Gastroesophageal sphincter (tissue), 4 donors: ENCODE results near the gene WNT11. TPM values are rescaled to one million over a fixed set of nuclear protein-coding genes. Genes with fewer than 3 reads are reported as not detected.

Source experiments
- ATAC-seq: fragments of 150-250 bp; one replicate; pipeline ENCODE4 v1.9.1; 2016; ENCODE audit warnings: mild to moderate bottlenecking, moderate library complexity
- H3K27ac ChIP-seq, 4 donors: fragments of 200-600 bp; sonication (generic) in 3 of 4; 1 replicate in 3 of 4; 2 replicates in 1 of 4; pipeline ENCODE4 v1.5.1; 2016 to 2019
- H3K27me3 ChIP-seq: fragments of 200-600 bp; sonication (generic); one replicate; pipeline ENCODE4 v1.5.1; 2019
- H3K36me3 ChIP-seq, 2 donors: fragments of 200-600 bp; sonication (generic); one replicate each; pipeline ENCODE4 v1.5.1; 2019; ENCODE audit warnings: control low read depth in 1 of 2
- H3K4me1 ChIP-seq, 3 donors: fragments of 200-600 bp; sonication (generic); 1 replicate in 2 of 3; 2 replicates in 1 of 3; pipeline ENCODE4 v1.5.1; 2016 to 2019; ENCODE audit warnings: control low read depth in 2 of 3
- H3K4me3 ChIP-seq, 2 donors: fragments of 200-600 bp; sonication (generic); one replicate each; pipeline ENCODE4 v1.5.1; 2019; ENCODE audit warnings: mild to moderate bottlenecking in 1 of 2, moderate library complexity in 1 of 2
- H3K9me3 ChIP-seq, 3 donors: fragments of 200-600 bp; sonication (generic); one replicate each; pipeline ENCODE4 v1.5.1; 2017 to 2019; ENCODE audit warnings: control low read depth in 2 of 3
- CTCF ChIP-seq, 4 experiments: fragments of 200-600 bp in 2 of 4; fragments of 450-650 bp in 2 of 4; sonication (generic) in 1 of 4; IDR thresholded peaks; one replicate each; pipeline ENCODE4 v1.5.1; 2017 to 2019; ENCODE audit warnings: antibody characterized with exemption in 4 of 4, mild to moderate bottlenecking in 2 of 4, moderate library complexity in 2 of 4
- EP300 ChIP-seq: sonication (generic); formaldehyde crosslinking; IDR thresholded peaks from one replicate; pipeline ENCODE4 v1.6.1; 2017; ENCODE audit warnings: antibody characterized with exemption, mild to moderate bottlenecking
- POLR2A ChIP-seq, 2 donors: fragments of 450-650 bp; IDR thresholded peaks; one replicate each; pipeline ENCODE4 v1.6.1; 2017; ENCODE audit warnings: antibody characterized with exemption in 2 of 2, mild to moderate bottlenecking in 2 of 2, moderate library complexity in 1 of 2
- POLR2AphosphoS5 ChIP-seq: sonication (generic); formaldehyde crosslinking; IDR thresholded peaks from one replicate; pipeline ENCODE4 v1.6.1; 2017; ENCODE audit warnings: antibody characterized with exemption
- WGBS, 2 donors: methylation state at CpG; one replicate each; pipeline ENCODE4 v1.1.5; 2018; ENCODE audit warnings: low coverage in 1 of 2; 5-methylcytosine and 5-hydroxymethylcytosine counted together
- total RNA-seq, 4 donors: library from RNA; depleted of rRNA; stranded (reverse); fragments of >200 nt; gene quantifications; one replicate each; pipeline ENCODE4 v1.1.0, GENCODE V29; 2016

WNT11 gene
- total RNA-seq, 4 donors from 2014 or later, result 2.5 to 17.1 (median 5.4) TPM

GRCh38 chr11:76172583-76172982 lies 33.7 kb downstream of the WNT11 start:
- Histone ChIP-seq H3K9me3 (no peaks in the 10 kb centered on the region), H3K27me3 (no peaks in the 10 kb centered on the region), H3K4me3 (no peak overlapping the region), H3K27ac (no peak overlapping the region), H3K4me1 (no peaks in the 10 kb centered on the region), H3K36me3 (no peaks in the 10 kb centered on the region)
- 52% methylated on average over 3 of the region's 13 CpGs; no CpG with 5 or more reads in 1 of the 2 donors for WGBS, 2 donors
- ATAC-seq, result no peak
- TF ChIP-seq POLR2AphosphoS5, result no peak
- TF ChIP-seq POLR2A (IDR thresholded peaks at IDR 0.05), result no peak
- no peak for TF ChIP-seq EP300
- no peak for TF ChIP-seq CTCF (IDR thresholded peaks at IDR 0.05)

- Histone ChIP-seq H3K4me1 (no peaks in the 10 kb centered on the region), H3K27me3 (no peaks in the 10 kb centered on the region), H3K9me3 (no peaks in the 10 kb centered on the region), H3K4me3 (no peak overlapping the region), H3K27ac (no peak overlapping the region), H3K36me3 (no peaks in the 10 kb centered on the region)
- TF ChIP-seq EP300 (no peak), POLR2AphosphoS5 (no peak), CTCF (IDR thresholded peaks at IDR 0.05) (no peak), POLR2A (IDR thresholded peaks at IDR 0.05) (no peak)
- no CpG with 5 or more reads among the region's 4 CpGs for WGBS, 2 donors
- no peak for ATAC-seq
Measured at GRCh38 chr11:76170468-76170867, 35.8 kb downstream of the WNT11 start.

DNA sequence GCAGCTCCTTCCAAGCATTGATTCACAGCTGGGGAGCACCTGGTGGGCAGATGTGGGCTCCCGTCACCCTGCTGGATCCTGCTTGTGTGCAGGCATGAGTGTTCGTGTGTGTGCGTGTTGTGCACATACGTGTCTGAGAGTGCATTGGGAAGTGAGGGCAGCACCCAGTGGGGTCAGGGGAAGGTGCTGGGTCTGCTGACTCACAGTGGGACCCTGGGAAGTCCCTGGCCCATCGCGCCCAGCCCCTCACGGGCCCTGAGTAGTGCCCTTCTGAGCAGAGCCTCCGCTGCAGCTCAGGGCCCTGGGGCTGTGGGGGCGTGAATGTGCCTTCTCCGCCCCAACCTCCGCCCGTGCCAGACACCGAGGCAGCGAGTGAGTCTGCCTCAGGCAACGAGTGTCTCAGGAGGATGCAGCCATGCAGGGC lies 36.8 kb downstream of the WNT11 start:
- Histone ChIP-seq H3K9me3 (no peaks in the 10 kb centered on the region), H3K27me3 (no peaks in the 10 kb centered on the region), H3K4me3 (no peak overlapping the region), H3K27ac (no peak overlapping the region), H3K4me1 (no peaks in the 10 kb centered on the region), H3K36me3 (no peaks in the 10 kb centered on the region)
- no peak for ATAC-seq
- WGBS, 2 donors, result no CpG with 5 or more reads among the region's 15 CpGs
- TF ChIP-seq POLR2AphosphoS5, result no peak
- TF ChIP-seq CTCF (IDR thresholded peaks at IDR 0.05), result no peak
- TF ChIP-seq EP300, result no peak
- no peak for TF ChIP-seq POLR2A (IDR thresholded peaks at IDR 0.05)

- Histone ChIP-seq H3K9me3 (no peaks in the 10 kb centered on the region), H3K4me3 (no peak overlapping the region), H3K27ac (no peak overlapping the region), H3K36me3 (no peaks in the 10 kb centered on the region), H3K27me3 (no peaks in the 10 kb centered on the region), H3K4me1 (no peaks in the 10 kb centered on the region)
- no peak for ATAC-seq
- TF ChIP-seq POLR2A (IDR thresholded peaks at IDR 0.05) (no peak), EP300 (no peak), CTCF (IDR thresholded peaks at IDR 0.05) (no peak)
- WGBS, 2 donors, result 40 to 44% methylated on average over 2 to 5 of the region's 13 CpGs
Measured at GRCh38 chr11:76167590-76167989, 38.7 kb downstream of the WNT11 start.

DNA sequence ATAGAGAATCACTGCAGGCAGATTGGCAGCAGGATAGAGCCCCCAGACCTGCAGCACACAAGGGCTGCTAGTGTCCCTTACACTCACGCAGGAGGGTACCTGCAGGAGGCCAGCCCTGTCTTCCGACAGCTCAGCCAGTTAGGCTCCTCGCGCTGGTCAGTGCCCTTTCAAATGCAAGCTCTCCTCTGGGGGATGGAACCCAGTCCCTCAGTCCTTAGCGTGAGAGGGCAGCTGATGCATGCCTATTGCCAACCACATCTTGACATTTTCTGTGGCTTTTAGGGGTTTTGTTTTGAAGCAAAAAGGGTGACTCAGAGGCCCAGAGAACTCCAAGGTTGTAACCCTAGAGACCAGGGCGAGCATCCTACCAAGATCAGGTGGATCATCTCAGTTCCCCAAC lies 40.0 kb downstream of the WNT11 start:
- no peaks in the 10 kb centered on the region for H3K9me3 ChIP-seq
- no peak for ATAC-seq
- no peak overlapping the region for H3K4me3 ChIP-seq
- no peaks in the 10 kb centered on the region for H3K36me3 ChIP-seq
- H3K27ac ChIP-seq, result no peak overlapping the region
- peaks cover 0 to 11% (median 7%) of the 10 kb centered on the region in 3 donors for H3K4me1 ChIP-seq
- WGBS, 2 donors, result 100% methylated on average over 1 to 4 of the region's 6 CpGs
- H3K27me3 ChIP-seq, result no peaks in the 10 kb centered on the region
- no peak for TF ChIP-seq CTCF (IDR thresholded peaks at IDR 0.05)
- TF ChIP-seq EP300, result no peak
- TF ChIP-seq POLR2A (IDR thresholded peaks at IDR 0.05), result no peak
- TF ChIP-seq POLR2AphosphoS5, result no peak
